Measurements from ENCODE around the gene LARGE1. TPM values are rescaled to one million over a fixed set of nuclear protein-coding genes. Genes with fewer than 3 reads are reported as not detected.

The LARGE1 gene
- total RNA-seq, 2 experiments from 2014 or later, result 0.81 to 2.0 TPM

GRCh38 chr22:33819743-33820142 is 100.5 kb downstream of the LARGE1 start:
- intact Hi-C loops (cut with micrococcal nuclease), result no loop called here
- POLR2A ChIA-PET, result no interaction called here
- CTCF ChIA-PET, result no interaction called here
- Mint-ChIP-seq H3K27me3 (no peaks in the 10 kb centered on the region), H3K9me3 (no peaks in the 10 kb centered on the region), H3K36me3 (no peaks in the 10 kb centered on the region), H3K4me1 (ENCODE audit: low read depth) (no peaks in the 10 kb centered on the region), H3K4me3 (no peak overlapping the region), H3K27ac (no peak overlapping the region)
- no peak for DNase-seq

- Mint-ChIP-seq H3K27me3 (no peaks in the 10 kb centered on the region), H3K9me3 (no peaks in the 10 kb centered on the region), H3K4me1 (ENCODE audit: low read depth) (no peaks in the 10 kb centered on the region), H3K36me3 (no peaks in the 10 kb centered on the region), H3K27ac (no peak overlapping the region), H3K4me3 (no peak overlapping the region)
- intact Hi-C loops (cut with micrococcal nuclease), result no loop called here
- DNase-seq, result no peak
- ChIA-PET CTCF (no interaction called here), POLR2A (no interaction called here)
Observed at GRCh38 chr22:33817512-33818127, 102.7 kb downstream of the LARGE1 start.

DNA sequence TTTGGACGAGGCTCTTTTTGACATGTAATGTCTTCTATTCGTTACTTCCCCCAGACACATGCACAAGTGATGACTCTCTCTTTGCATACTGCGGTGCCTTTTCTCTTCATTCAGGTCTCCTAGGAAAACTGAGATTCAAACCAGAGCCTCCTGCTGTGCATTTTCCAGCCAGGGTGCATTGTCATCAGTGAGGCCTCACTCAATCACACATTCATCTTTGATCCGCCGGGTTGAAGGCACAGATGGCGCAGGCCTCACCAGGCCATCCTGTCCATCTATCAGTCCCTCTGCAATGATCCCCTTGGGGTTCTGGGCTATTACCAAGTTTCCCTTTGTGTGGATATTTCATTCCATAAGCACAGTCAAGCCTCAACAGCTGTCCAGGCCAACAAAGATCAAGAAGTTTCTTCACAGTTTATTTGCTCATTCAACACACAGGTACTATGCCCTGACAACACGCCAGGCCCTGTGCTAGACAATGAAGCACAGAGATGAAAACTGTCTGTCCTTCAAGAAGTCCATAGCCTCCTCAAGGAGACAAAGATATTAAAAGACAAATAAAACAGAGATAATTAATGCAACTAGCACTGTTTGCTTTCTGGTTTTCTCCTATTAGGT is 107.8 kb downstream of the LARGE1 start:
- no peaks in the 10 kb centered on the region for H3K36me3 Mint-ChIP-seq
- POLR2A ChIA-PET, result no interaction called here
- H3K4me1 Mint-ChIP-seq (ENCODE audit: low read depth), result no peaks in the 10 kb centered on the region
- intact Hi-C loops (cut with micrococcal nuclease), result no loop called here
- no peaks in the 10 kb centered on the region for H3K27me3 Mint-ChIP-seq
- CTCF ChIA-PET, result no interaction called here
- H3K27ac Mint-ChIP-seq, result no peak overlapping the region
- DNase-seq, result no peak
- H3K4me3 Mint-ChIP-seq, result no peak overlapping the region
- peaks cover 2% of the 10 kb centered on the region for H3K9me3 Mint-ChIP-seq

- Mint-ChIP-seq H3K4me3 (no peak overlapping the region), H3K4me1 (ENCODE audit: low read depth) (no peaks in the 10 kb centered on the region), H3K27me3 (no peaks in the 10 kb centered on the region), H3K27ac (no peak overlapping the region), H3K36me3 (no peaks in the 10 kb centered on the region), H3K9me3 (peaks cover 2% of the 10 kb centered on the region)
- intact Hi-C loops (cut with micrococcal nuclease), result no loop called here
- no peak for DNase-seq
- ChIA-PET POLR2A (no interaction called here), CTCF (no interaction called here)
Observed at GRCh38 chr22:33811686-33812085, 108.6 kb downstream of the LARGE1 start.

DNA sequence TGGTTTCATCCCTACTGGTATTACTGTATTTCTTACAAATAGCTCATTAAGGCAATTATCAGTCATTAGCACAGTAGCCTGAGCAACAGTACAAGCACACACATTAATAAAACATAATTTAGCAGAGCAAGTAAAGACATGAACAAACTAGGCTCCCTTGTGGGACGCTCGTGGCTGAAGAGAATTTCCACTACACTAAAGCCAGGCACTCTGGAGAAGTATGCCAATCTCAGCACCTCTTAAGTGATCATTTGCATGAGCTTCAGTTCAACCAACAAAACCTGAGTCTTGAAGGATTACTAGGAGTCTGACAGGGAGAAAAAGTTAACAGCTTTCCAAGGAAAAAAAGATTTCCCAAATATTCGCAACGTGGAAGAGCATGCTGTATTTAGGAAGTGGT is 109.1 kb downstream of the LARGE1 start:
- H3K36me3 Mint-ChIP-seq, result no peaks in the 10 kb centered on the region
- peaks cover 2% of the 10 kb centered on the region for H3K9me3 Mint-ChIP-seq
- no peaks in the 10 kb centered on the region for H3K4me1 Mint-ChIP-seq (ENCODE audit: low read depth)
- no peak overlapping the region for H3K27ac Mint-ChIP-seq
- no peak for DNase-seq
- ChIA-PET CTCF (no interaction called here), POLR2A (no interaction called here)
- intact Hi-C loops (cut with micrococcal nuclease), result no loop called here
- H3K27me3 Mint-ChIP-seq, result no peaks in the 10 kb centered on the region
- H3K4me3 Mint-ChIP-seq, result no peak overlapping the region

- no peaks in the 10 kb centered on the region for H3K36me3 Mint-ChIP-seq
- no peak overlapping the region for H3K4me3 Mint-ChIP-seq
- H3K27me3 Mint-ChIP-seq, result no peaks in the 10 kb centered on the region
- no peaks in the 10 kb centered on the region for H3K4me1 Mint-ChIP-seq (ENCODE audit: low read depth)
- H3K27ac Mint-ChIP-seq, result no peak overlapping the region
- peaks cover 2% of the 10 kb centered on the region for H3K9me3 Mint-ChIP-seq
- DNase-seq, result no peak
- intact Hi-C loops (cut with micrococcal nuclease), result no loop called here
- CTCF ChIA-PET, result no interaction called here
- POLR2A ChIA-PET, result no interaction called here
Observed at GRCh38 chr22:33807470-33807869, 112.8 kb downstream of the LARGE1 start.

- Mint-ChIP-seq H3K27me3 (no peaks in the 10 kb centered on the region), H3K27ac (no peak overlapping the region), H3K4me3 (no peak overlapping the region), H3K4me1 (ENCODE audit: low read depth) (no peaks in the 10 kb centered on the region), H3K36me3 (no peaks in the 10 kb centered on the region), H3K9me3 (peaks cover 2% of the 10 kb centered on the region)
- DNase-seq, result no peak
- ChIA-PET CTCF (no interaction called here), POLR2A (no interaction called here)
- intact Hi-C loops (cut with micrococcal nuclease), result no loop called here
Observed at GRCh38 chr22:33806191-33806590, 114.1 kb downstream of the LARGE1 start.

GRCh38 chr22:33803371-33804282 is 116.6 kb downstream of the LARGE1 start:
- no peaks in the 10 kb centered on the region for H3K4me1 Mint-ChIP-seq (ENCODE audit: low read depth)
- POLR2A ChIA-PET, result no interaction called here
- intact Hi-C loops (cut with micrococcal nuclease), result no loop called here

GRCh38 chr22:33798401-33798800 is 121.9 kb downstream of the LARGE1 start:
- Mint-ChIP-seq H3K9me3 (peaks cover 24% of the 10 kb centered on the region), H3K27ac (no peak overlapping the region), H3K36me3 (peaks cover 1% of the 10 kb centered on the region), H3K4me1 (ENCODE audit: low read depth) (no peaks in the 10 kb centered on the region), H3K27me3 (no peaks in the 10 kb centered on the region), H3K4me3 (no peak overlapping the region)
- POLR2A ChIA-PET, result no interaction called here
- CTCF ChIA-PET, result no interaction called here
- DNase-seq, result no peak
- intact Hi-C loops (cut with micrococcal nuclease), result no loop called here

More at GRCh38 chr22:33803371-33804282, 116.6 kb downstream of the LARGE1 start:
- H3K36me3 Mint-ChIP-seq, result no peaks in the 10 kb centered on the region
- CTCF ChIA-PET, result no interaction called here
- H3K9me3 Mint-ChIP-seq, result peaks cover 5% of the 10 kb centered on the region
- no peaks in the 10 kb centered on the region for H3K27me3 Mint-ChIP-seq
- no peak overlapping the region for H3K27ac Mint-ChIP-seq
- no peak overlapping the region for H3K4me3 Mint-ChIP-seq
- no peak for DNase-seq

DNA sequence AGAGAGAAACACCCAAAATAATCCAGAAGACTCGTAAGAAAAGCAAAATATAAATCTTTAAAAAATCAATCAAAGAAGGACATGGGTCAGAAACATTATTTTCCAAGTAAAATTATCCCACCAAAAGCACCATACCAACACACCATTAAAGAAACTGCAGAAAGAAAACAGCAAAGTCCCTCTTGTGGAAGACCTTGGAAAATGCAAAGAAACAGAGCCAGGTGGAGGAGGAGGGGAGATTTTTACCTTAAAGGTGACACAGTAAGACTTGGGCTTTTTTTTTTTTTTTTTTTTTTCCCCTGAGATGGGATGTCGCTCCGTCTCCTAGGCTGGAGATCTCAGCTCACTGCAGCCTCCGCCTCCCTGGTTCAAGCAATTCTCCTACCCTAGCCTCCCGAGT is 123.8 kb downstream of the LARGE1 start:
- peaks cover 24% of the 10 kb centered on the region for H3K9me3 Mint-ChIP-seq

GRCh38 chr22:33793475-33793874 is 126.8 kb downstream of the LARGE1 start:
- no peak overlapping the region for H3K27ac Mint-ChIP-seq
- no peak for DNase-seq
- H3K4me1 Mint-ChIP-seq (ENCODE audit: low read depth), result no peaks in the 10 kb centered on the region
- no peak overlapping the region for H3K4me3 Mint-ChIP-seq
- no peaks in the 10 kb centered on the region for H3K27me3 Mint-ChIP-seq
- H3K36me3 Mint-ChIP-seq, result peaks cover 2% of the 10 kb centered on the region
- intact Hi-C loops (cut with micrococcal nuclease), result no loop called here
- CTCF ChIA-PET, result no interaction called here
- POLR2A ChIA-PET, result no interaction called here
- peaks cover 37% of the 10 kb centered on the region for H3K9me3 Mint-ChIP-seq

More for the DNA sequence above, 123.8 kb downstream of the LARGE1 start:
- peaks cover 1% of the 10 kb centered on the region for H3K36me3 Mint-ChIP-seq
- no peak overlapping the region for H3K4me3 Mint-ChIP-seq
- POLR2A ChIA-PET, result no interaction called here
- DNase-seq, result no peak
- CTCF ChIA-PET, result no interaction called here
- intact Hi-C loops (cut with micrococcal nuclease), result no loop called here
- no peak overlapping the region for H3K27ac Mint-ChIP-seq
- no peaks in the 10 kb centered on the region for H3K27me3 Mint-ChIP-seq
- H3K4me1 Mint-ChIP-seq (ENCODE audit: low read depth), result no peaks in the 10 kb centered on the region

- Mint-ChIP-seq H3K36me3 (peaks cover 5% of the 10 kb centered on the region), H3K27me3 (no peaks in the 10 kb centered on the region), H3K4me1 (ENCODE audit: low read depth) (no peaks in the 10 kb centered on the region), H3K27ac (no peak overlapping the region), H3K9me3 (peaks cover 41% of the 10 kb centered on the region), H3K4me3 (no peak overlapping the region)
- ChIA-PET CTCF (no interaction called here), POLR2A (no interaction called here)
- intact Hi-C loops (cut with micrococcal nuclease), result no loop called here
- no peak for DNase-seq
Observed at GRCh38 chr22:33792832-33793231, 127.4 kb downstream of the LARGE1 start.

All from activated CD4-positive, alpha-beta memory T cell treated with anti-CD3 and anti-CD28 coated beads for 36 hours (primary cell).